HG02973 (cell line): Measurements from ENCODE around the gene KDM2B.
"Not testable (repeated sequence)": the region's sequence is repeated elsewhere in the genome, so short reads cannot be mapped to it uniquely, and the experiment has no call there.

Experiments used
- ATAC-seq: cut with Tn5 transposase; IDR thresholded peaks from one replicate; pipeline ENCODE4 v1.9.1; 2021; ENCODE audit warnings: moderate library complexity; ENCODE audit not compliant: unreplicated experiment

Gene KDM2B

GRCh38 chr12:121398355-121398754 is 182.5 kb downstream of the KDM2B start:
- no peak for ATAC-seq

DNA sequence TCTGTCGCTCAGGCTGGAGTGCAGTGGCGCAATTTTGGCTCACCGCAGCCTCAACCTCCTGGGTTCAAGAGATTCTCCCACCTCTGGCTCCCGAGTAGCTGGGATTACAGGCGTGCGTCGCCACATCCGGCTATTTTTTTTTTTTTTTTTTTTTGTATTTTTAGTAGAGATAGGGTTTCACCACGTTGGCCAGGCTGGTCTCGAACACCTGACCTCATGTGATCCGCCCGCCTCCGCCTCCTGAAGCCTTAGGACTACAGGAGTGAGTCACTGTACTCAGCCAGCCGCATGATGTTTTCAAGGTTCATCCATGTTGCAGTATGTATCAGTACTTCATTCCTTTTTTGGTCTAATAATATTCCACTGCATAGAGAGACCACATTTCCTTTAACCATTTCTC is 183.3 kb downstream of the KDM2B start:
- ATAC-seq = no peak

GRCh38 chr12:121392325-121392716 is 188.5 kb downstream of the KDM2B start:
- ATAC-seq = no peak

GRCh38 chr12:121391619-121392324 is 189.1 kb downstream of the KDM2B start:
- ATAC-seq = no peak

DNA sequence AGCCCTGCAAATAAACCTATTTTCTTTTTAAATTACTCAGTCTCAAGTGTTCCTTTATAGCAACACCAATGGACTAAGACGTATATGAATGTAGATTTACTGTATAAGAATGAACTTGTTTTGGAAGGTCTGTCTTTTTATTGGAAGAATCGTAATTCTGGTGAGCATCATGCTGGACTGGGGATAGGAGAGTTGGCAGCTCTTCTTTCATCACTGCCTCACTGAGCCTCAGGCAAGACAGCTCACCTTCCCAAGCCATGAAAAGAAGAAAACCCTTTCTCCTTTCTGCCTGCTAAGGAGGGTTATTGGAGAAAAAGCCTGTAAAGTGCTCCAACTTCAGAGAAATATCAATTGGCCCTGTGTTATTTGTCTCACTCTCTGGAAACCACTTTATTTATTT is 190.0 kb downstream of the KDM2B start:
- ATAC-seq = no peak

DNA sequence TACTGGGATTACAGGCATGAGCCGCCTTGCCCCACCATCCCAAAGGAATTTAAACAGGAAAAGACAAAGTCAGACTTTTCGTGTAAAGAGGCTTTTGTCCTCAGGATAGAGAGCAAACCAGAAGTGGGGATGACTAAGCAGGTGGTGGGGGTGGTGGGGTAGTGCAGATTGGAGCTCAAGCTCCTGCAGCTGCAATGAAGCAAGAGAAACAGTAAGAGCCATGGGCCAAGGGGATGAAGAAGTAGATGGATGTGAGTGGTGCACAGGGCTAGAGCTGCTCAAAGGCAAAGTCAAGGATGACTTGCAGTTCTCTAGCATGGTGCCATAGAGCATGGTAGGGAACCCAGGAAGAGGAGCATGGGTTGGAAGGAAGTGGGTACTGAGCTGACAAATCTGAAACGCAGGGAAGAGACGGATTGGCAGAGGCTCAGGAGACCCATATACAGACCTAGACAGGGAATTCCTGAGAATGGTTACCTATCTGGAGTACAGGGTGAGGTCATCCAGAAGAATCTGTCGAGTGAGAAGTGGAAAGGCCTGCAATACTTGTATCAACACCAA is 192.3 kb downstream of the KDM2B start:
- no peak for ATAC-seq

DNA sequence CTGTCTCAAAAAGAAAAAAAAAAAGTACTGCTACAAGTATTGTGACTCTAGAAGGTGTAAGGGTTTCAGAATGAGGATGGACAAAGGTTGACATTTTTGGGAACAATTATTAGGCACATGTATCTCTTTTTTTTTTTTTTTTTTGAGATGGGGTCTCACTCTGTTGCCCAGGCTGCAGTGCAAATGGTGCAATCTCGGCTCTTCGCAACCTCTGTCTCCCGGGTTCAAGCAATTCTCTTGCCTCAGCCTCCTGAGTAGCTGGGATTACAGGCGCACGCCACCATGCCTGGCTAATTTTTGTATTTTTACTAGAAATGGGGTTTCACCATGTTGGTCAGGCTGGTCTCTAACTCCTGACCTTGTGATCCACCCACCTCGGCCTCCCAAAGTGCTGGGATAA is 195.9 kb downstream of the KDM2B start:
- not testable (repeated sequence) for ATAC-seq

GRCh38 chr12:121383601-121384021 is 197.2 kb downstream of the KDM2B start:
- no peak for ATAC-seq

DNA sequence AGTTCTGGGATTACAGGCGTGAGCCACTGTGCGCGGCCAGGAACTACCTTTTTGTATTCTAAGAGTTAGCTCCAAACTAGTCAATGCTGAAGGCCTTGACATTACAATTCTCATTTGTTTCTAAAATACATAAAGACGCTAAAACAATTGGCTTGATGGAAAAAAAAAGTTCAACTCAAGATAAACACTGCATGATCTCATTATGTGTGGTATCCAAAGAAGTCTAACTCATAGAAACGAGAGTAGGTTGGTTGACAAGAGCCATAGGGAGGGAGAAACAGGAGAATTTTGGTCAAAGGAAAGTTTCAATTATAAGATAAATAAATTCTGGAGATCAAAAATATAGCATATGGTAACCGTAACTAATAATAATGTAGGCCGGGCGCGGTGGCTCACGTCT is 200.9 kb downstream of the KDM2B start:
- ATAC-seq = no peak
